GM12872 (cell line): Measurements from ENCODE around the gene ITGB7.

Source experiments
- CTCF ChIP-seq: IDR thresholded peaks from 3 replicates; pipeline ENCODE4 v1.5.1; 2011; ENCODE audit warnings: low read depth, mild to moderate bottlenecking, low read length, moderate library complexity; ENCODE audit not compliant: insufficient read depth

ITGB7 gene

DNA sequence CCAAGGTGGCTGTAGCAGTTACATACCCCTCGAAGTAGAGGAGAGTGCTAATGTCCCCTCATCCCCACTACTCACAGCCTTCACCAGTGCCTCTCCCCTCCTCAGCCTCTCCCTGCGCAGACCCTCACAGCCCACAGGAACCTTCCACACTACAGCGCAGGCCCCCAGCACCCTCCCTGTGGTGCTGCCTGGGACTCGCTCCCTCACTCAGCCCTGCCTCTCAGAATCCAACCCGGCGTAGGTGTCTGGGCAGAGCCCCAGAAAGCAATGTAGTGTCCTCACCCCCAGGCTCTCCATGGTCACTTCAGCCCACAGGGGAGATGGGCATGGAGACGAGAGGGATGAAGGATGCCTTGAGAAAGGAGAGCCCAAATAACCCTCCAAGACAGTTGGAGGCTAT, 37.4 kb downstream of the ITGB7 start:
- TF ChIP-seq CTCF, result no peak

DNA sequence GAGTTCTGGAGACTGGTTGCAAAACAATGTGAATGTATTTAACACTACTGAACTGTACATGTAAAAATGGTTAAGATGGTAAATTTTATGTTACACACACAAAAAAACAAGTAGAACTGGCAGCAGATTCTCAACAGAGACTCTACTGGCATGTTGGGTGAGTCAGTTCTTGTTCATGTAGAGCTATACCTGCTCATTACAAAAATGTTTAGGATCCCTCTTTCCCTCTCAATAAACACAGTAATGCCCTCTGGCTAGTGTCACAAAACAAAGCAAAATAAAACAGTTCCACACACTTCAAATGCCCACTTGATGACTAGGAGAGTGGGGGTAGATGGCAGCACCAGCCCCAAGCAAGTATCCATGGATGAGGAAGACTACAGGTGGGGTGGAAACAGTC, 40.2 kb downstream of the ITGB7 start:
- no peak for TF ChIP-seq CTCF

GRCh38 chr12:53161119-53161911, 45.7 kb downstream of the ITGB7 start:
- no peak for TF ChIP-seq CTCF

DNA sequence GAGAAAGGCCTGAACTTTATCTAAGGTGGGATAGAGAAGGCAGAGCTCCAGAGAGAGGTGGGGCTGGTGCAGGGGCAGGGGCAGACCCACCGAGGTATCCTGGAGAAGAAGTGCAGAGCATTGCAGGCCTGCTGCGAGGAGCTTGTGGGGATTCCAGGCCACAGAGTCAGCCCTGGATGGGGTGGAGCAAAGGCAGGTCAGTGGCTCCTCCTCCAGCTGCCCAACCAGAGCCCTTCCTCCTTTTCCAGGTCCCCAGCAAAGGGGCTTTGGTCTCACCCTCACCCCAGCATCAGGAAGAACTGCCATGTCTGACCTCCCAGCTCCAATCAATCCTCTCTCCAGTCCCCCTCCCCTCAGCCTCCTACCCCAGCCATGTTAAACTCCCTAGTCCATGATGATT, 46.4 kb downstream of the ITGB7 start:
- TF ChIP-seq CTCF, result no peak

GRCh38 chr12:53160000-53160399, 47.1 kb downstream of the ITGB7 start:
- TF ChIP-seq CTCF, result no peak

GRCh38 chr12:53159195-53159839, 47.7 kb downstream of the ITGB7 start:
- TF ChIP-seq CTCF, result peak; percentile 100

GRCh38 chr12:53152390-53152789, 54.7 kb downstream of the ITGB7 start:
- TF ChIP-seq CTCF, result no peak
